SIG-M5 (cell line): ENCODE results near the gene ZIC3.

Source experiments
- DNase-seq: peaks from one replicate; lab custom pipeline; 2025; lab: John Stamatoyannopoulos, UW

The ZIC3 gene

GRCh38 chrX:137574102-137574783 is 8.3 kb downstream of the ZIC3 start:
- no peak for DNase-seq

- DNase-seq, result no peak
Observed at GRCh38 chrX:137574784-137575293, 8.9 kb downstream of the ZIC3 start.

- DNase-seq, result no peak
Observed at GRCh38 chrX:137575596-137576255, 9.8 kb downstream of the ZIC3 start.

- no peak for DNase-seq
Observed at GRCh38 chrX:137587151-137587550, 21.2 kb downstream of the ZIC3 start.

GRCh38 chrX:137600769-137601168 is 34.8 kb downstream of the ZIC3 start:
- DNase-seq, result no peak
